Activated CD8-positive, alpha-beta memory T cell treated with anti-CD3 and anti-CD28 coated beads for 24 hours (primary cell): ENCODE results near the gene LYZL1.
"Not testable (repeated sequence)": the region's sequence is repeated elsewhere in the genome, so short reads cannot be mapped to it uniquely, and the experiment has no call there.

Experiments used
- DNase-seq: peaks from one replicate; pipeline ENCODE4 v3.0.0-alpha.2; 2020

LYZL1 gene

DNA sequence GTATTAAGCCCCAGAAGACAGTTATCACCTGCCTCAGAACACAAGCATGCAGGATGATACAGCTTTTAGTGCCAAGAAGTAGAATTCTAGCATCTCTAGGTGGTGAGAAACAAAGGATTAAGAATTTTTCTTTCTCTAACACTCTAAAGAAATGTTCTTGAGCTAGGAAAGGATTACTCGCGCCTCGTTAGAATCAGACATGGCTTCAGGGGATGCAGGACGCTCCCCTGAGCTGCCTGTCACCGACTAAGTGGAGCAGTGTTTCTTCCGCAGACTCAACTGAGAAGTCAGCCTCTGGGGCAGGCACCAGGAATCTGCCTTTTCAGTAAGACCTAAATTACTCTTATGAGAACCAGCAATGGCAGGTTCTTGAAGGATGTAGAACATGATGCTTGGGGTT lies at the start of gene LYZL1:
Gene LYZL1, plus strand, starts transcription at position 165 of the 400 bp plus-strand sequence. CDS start 2,798 bp downstream, outside the sequence.
- DNase-seq: not testable (repeated sequence)

DNA sequence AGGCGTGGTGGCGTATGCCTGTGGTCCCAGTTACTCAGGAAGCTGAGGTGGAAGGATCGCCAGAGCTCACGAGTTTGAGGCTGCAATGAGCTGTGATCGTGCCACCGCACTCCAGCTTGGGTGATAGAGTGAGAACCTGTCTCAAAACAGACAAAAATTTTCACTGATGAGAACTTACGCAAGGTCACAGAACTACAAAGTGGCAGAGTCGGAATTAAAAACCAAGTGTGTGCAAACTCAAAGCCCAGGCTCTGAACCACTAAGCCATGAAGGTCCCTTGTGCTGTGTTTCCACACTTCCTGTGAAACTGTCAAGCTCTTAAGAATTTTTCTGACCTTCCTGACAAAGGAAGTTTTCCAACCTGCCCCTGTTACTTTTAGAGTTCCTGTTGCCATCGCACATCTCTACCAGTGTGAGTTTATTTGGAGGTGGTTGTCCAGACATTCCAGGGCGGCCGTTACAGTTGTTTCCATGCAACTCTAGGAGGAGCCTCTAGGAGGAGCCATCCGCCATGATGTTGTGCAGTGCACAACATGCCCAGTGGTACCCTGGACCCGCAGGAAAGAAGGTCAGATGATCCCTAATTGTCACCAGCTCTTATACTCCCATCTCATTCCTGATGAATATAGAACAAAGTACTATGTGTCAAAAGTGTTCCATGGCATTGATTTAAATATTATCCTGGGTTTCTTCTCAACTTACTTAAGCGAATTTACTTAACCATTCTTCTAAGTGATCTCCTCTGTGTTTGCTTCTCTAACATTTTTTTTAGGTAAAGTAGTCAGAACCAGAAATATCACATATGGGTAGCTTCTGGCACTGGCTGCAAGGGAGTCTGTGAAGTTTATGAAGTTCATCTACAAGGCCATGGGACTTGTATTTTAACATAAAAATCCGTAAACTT lies 49.0 kb upstream of the LYZL1 start:
- no peak for DNase-seq

DNA sequence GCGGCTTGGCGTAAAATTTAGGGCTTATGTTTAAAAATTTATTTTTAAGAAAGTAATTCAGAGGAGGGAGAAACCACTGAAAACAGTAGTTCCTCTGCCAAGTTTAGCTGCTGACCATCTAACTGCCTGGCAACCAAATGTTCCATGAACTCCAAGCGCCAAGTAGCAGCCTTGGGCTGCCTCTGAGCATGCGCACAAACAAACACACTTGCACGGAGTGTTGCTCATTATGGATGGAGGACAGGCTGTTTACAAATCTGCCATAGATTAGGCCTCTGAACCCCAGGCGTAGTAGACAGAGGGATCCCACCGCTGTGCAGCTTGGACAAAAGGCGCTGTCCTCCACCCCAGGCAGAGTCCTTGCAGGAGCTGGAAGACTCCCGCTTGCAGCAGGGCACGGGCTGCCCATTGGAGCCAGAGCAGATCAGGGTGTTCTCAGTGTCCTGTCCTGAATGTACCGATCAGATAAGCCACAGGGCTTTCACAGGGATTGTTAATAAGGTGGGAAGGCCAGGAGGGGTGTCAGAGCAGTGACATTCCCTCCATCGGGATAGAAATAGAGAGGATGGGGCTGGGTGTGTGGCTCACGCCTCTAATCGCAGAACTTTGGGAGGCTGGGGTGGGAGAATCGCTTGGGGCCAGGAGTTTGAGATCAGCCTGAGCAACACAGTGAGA lies 47.7 kb upstream of the LYZL1 start:
- no peak for DNase-seq

DNA sequence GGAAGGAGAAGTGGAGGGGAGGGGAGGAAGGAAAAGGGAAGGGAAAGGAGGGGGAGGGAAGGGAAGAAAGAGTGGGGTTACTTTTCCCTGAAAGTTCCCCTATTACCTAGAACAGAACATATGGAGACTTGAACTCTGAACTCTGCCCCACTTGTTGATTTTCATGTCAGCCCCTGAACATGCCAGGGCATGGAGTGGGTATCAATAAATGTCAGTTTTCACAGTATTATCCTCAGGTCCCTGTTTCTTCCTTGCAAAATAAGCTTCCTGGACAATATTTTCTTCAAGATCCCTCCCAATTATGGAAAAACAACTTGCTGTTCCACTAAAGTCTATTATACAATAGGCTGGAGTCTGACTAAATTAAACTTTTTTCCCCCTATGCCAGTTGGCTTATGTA lies 46.9 kb upstream of the LYZL1 start:
- no peak for DNase-seq

DNA sequence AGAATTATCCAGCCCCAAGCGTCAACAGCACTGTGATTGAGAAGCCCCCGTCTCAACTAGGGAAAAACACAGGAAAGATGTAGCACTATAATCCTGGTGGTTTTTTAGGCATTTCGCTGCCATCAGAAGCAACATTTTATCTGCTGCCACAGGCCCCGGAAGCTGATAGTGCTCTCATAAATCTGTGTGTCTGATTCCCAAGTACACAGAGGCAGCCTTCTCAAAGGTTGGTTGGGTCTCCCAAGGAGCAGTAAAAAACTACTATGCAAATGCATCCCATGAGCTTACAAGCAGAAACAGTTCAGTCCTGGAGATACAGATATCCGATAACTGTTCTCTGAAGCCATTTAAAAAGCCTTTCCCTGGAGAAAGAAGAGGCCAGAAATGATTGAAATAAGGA lies 45.8 kb upstream of the LYZL1 start:
- DNase-seq: no peak

DNA sequence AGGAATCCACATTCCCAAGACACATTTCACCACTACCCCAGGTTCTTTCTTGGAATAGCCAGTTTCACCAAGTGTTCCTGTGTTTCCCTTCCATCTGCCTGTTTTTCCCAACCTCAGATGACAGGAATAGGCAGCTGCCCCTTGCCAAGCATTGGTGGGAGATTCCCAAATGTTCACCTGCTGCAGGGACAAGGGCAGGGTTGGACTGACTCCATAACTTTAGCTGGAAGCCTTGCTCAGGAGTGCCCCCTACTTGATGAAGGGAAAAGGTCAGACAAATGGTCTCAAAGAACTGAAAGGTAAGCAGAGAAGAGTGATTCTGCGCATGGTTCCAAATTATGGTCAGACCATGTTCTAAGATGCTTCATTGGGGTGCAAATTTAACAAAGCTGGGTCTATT lies 45.1 kb upstream of the LYZL1 start:
- DNase-seq: no peak

DNA sequence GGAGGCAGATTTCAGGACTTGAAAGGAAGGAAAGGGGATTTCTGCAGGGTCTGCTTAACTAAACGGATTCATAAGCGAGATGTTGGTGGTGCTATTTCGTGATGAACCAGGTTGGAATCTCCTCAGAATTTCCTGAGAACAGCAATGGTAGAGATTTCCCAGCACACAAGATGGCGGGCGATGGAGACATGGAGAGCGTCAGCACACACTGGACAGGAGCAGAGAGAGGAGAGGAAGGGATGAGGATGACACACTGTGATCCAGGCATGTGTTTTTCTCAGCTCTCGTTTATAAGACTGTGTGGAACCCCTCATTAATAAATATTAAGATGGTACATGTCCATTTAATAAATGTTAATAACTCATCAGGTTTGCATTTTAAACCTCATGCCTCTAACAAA lies 43.9 kb upstream of the LYZL1 start:
- no peak for DNase-seq

DNA sequence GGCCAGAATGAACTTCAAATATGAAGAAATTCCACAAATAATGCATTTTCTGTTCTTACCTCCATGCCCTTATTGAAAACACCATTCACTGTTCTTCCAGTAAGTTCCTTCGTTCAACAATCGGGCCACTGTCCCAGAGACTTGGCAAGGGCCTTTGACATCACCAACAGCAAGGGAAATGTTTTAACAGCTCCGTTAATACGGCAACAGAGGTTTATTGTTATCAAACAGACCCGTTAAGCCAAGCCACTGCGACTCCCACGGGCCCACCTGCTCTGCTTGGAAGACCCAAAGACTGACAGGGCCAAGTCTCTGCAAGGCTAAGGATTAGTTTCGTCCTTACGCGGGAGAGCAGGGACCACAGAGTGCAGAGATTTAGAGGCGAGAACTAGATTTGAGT lies 43.4 kb upstream of the LYZL1 start:
- no peak for DNase-seq

DNA sequence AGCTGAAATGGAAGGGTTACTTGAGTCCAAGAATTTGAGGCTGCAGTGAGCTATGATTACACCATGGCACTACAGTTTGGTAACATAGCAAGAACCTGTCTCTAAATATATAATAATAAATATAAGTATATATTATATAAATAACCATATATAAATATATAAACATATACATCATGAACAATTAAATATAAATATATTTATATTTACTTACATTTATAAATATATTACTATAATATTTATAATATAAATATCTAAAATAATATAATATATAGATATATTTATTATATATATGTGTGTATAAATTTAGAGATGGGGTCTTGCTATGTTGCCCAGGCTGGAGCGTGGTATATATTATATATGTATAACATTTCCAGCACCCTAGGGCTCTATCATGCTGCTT lies 42.4 kb upstream of the LYZL1 start:
- DNase-seq: no peak

DNA sequence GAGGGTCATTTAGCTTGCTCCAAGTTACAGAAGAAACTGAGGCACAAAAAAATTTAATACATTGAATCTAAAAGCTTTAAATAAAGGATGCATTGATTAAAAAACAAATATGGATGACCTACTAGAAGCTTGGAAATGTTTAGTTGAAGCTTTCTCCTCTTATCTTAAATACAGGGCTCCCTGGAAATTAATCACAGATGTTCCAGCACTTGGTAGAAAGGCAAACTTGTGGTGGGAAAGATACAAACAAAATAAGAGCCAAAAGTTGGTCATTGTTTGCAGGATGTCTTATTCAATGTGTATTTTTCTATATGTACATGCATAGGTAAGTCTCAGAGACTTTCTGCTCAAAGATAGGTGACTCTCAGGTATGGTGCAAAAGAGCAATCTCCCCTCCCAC lies 40.7 kb upstream of the LYZL1 start:
- no peak for DNase-seq

DNA sequence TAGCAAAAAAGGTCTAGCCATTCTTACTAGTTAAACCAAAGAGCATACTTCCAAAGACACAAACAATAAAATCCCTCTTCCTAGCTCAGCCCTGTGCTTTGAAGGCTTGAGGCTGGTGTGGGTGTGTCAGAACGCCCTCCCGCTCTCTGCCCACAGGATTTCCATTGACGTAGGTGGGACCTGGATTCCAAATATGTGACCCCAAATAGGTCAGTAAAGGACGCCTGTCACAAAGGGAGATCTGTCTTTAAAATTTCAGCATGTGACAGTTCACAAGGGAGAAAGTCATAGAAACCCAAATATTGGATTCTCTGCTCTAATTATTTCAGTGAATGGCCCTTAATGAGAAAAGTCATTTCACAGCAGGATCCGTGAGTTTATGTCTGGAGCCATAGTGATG lies 39.9 kb upstream of the LYZL1 start:
- DNase-seq: no peak

DNA sequence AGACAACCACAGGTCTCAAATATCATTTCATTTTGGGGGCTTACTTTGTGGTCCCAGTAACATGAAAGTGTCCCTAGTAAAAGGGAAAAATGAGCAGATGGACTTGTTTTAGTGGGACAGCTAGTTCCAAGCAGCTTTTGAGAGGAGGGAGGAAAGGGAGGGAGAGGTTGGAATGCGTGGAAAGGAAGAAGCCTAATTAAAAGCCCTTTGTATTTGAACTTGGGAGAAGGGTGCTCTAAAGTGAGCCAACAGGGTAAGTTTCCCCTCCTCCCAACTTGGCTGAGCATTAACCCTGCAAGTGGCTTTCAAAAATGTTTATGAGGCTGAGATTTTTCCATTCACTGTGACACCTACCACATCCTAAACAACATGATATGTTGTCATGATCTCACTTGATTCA lies 38.8 kb upstream of the LYZL1 start:
- no peak for DNase-seq

DNA sequence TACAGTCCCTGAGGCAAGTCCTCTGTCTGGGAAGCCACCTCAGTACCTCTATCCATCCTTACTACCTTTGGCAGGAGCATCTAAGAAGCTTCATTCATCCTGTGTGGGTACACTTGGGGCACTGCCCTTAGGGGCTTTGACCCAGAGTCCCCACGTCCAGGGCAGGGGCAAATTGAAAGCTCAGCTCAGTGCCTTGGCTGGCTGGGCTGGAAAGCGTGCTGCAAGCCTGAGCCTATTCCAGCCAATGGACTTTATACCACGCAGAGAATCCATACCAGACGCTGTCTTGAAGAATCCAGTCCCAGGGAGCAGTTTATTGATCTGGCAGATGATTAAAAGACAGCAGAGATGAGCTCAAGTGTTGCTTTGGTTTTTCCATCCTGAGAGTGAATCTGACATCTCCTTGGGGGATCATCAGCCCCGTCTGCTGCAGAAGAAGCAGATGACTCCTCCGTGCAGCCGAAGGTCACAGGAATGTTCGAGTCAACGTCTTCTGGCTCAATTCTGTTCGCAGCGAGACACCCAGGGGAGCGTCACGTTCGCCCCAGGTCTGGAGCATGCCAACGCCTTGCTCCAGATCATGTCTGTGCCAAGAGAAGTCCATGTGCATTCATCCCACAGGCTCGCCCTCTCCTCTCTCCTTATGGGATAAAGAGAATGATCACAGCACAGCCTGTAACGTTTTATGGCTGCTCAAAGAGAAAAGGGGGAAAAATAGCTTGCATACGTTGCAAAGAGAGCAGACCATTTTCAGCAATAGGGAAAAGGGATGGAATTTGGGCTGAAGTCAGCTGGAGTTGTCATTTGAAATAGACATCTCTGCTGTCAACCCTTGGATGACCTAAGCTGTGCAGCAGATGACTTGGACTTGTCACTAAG lies 35.8 kb upstream of the LYZL1 start:
- DNase-seq: no peak

DNA sequence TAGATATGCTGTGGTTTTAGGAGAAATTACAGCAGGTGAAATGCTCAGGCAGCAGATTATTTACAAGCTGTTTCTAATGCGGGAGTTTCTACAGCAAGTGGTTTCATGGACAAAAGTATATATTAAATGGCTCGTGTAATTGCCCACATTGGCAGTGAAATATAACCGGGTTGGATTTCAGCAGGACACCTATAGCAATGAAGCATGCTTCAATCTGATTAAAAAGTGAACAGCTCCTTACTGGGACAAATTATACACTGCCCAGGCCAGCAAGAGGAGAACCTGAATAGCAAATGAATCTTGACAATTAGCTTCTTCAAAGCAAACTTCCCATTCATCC lies 35.2 kb upstream of the LYZL1 start:
- DNase-seq: no peak

DNA sequence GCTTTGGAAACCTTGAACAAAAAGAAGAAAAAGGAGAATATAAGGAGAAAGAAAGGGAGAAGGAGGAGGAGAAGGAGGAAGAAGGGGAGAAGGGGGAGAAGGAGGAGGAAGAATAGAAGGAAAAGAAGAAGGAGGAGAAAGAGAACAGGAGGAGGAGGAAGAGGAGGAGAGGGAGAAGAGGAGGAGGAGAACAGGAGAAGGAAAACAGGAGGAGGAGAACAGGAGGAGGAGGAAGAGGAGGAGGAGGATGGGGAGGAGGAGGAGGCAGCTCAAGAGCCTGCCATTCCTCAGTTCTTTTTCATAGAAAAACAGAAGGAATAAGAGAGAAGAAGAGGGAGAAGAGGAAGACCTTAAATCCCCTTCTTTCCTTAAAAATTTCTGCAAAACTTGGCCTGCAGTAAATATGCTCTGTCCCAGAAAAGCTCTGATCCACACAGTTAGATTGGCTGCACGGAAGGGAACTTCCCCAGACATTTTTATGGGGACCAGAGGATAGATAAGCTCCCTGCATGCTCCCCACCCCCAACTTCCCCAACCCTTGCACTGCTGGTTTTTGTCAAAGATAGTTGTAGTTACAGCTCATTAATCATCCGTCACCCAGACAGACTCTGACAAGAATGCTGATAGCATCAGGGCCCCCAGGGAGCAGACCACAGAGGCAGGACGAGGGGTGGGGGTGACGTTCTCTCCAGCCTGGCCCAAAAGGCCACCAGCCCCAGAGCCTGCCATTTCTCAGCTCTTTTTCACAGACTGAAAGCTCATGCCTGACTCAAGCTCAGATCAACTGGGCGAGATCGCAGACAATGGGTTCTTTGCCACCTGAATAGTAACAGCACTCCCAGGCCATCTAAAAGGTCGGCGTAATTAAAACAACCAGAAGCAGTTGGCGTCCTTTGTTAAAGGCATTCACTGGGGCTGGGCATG lies 34.5 kb upstream of the LYZL1 start:
- no peak for DNase-seq

DNA sequence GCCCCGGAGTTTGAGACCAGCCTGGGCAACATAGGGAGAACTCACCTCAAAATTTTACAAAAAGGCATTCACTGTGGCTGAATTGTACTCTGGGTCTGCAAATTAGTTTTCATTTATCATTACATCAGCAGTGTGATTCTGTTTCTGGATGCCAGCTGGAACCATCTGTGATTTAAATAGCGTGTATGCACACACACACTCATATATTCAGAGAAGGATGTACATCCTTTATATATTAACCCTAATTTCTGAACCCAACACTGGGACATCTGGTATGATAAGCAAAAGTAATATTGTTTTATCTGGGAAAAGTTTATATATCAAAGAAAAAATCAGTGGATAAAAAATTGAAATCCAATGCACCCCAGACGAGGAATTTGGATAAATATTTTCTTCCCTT lies 33.8 kb upstream of the LYZL1 start:
- no peak for DNase-seq

DNA sequence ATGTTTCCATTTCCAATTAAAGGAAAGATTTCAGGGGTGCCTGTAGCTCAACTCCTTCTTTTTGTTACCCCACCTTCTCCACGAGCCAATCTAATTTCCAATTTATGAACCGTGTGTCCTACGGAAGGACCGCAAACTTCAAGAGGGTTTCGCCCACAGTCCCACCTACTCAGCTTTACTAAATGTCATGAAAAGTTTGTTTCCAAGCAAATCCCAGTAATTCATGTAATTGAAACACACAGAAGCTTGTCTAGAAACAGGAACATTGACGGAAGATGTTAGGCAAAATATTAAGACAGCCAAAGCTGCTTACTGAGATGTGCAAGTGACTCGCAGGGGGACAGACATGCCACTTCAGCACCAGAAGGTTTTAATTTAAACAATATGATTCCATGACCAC lies 32.9 kb upstream of the LYZL1 start:
- DNase-seq: no peak

DNA sequence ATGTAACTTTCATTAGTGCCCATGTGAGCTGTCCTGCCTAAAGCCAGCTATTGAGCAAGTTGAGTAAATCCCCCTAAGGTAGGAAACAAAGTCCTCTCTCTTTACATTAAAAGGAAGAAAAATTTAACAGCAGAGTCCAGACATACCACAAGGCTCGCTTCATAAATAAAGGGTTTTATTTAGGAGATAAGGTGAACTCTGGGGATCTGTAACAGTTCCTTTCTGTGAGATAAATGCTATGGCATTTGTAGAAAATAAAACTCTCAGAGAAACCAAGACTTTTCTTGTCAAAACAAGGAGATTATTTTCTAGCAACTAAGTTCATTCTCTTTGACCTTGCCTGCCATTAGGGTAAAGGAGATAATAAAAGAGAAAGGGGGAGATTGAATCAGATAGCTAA lies 32.3 kb upstream of the LYZL1 start:
- DNase-seq: no peak

DNA sequence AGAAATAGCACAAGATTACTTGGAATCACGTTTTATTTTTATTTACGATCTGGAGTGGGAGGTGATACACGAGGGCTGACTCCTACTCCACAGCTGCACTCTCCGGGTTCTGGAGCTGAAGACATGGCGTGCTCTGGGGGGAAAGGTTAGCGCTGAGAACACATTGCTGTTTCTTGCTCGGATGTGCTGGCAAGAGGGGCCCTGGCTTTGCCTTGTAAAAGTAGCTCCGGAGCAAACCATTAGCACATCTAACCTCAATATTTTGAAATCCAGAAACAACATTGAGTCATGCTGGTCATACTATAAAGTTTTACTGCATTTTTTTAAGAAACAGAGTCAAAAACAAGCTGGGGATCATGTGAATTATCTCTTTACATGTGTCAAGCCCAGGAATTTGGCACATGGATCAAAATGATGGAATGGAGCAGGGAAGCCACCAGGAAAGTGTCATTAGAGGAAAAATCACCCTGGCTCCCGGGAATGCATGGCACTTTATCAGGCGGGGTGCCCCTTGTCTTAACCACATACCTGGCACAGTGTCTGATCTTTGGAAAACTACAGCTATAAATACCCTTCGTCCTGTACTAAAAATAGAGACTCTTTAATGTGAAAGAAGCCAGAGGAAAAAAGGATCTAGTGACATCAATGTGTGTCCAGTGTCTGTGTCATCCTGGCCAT lies 31.6 kb upstream of the LYZL1 start:
- DNase-seq: no peak

DNA sequence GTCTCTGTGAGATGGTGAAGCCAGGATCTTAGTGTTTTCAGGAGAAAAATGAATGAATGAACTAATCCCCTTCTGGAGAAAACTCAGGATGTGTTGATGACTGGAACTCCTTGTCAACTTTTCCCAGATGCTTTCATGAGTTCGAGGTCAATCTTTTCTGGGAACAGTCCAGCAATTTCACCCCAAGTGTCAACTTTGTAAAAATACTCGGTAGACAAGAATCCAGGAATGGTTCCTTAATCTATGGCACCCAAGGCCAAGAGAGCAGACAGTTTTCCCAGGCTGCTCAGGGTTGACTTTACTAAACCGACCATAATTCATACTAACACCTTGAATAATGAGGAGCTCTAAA lies 31.1 kb upstream of the LYZL1 start:
- DNase-seq: no peak

DNA sequence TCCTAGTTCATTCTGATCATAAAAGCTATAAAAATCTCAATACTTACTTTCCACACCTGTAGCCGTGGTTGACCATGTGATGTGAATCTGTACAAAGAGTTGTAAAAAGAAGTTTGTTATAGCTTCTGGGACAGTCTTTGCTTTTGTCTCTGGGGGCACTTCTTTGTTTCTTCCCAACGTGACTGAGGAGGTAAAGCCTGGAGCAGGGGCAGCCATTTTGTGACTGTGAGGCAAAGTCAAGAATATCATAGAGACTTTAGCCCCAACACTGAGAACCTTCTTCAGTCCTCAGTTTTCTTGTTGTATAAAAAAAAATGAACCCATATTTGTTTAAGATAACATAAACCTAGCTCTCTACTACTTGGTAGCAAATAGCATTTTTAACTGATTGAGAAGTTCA lies 29.4 kb upstream of the LYZL1 start:
- DNase-seq: no peak

DNA sequence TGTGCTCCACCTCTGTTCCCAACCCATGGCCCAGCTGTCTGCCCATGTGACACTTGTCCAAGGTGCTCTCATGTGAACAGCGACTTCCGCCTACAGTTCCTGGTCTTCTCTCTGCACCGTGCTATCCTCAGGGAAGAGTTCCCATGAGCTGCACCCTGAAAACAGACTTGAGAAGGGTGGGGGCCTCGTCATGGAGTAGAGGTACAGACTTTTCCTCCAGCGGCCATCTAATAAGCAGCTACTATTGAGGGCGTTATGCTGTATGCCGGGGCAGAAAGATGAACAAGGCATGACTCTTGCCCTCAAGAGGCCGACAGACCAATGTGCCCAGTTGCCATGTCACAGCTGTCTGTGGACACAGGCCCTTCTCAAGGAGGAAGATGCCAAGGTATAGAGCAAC lies 25.4 kb upstream of the LYZL1 start:
- no peak for DNase-seq
